ENCODE measurements around the gene HMGCR. TPM values are rescaled to one million over a fixed set of nuclear protein-coding genes. Genes with fewer than 3 reads are reported as not detected.

Gene HMGCR
- total RNA-seq, 1 experiment from 2014 or later, result 178 TPM

- Mint-ChIP-seq H3K27ac (no peak overlapping the region; a peak in 5 of 7 replicates), H3K4me3 (no peak overlapping the region), H3K9me3 (peaks cover 0 to 9% of the 10 kb centered on the region in 2 experiments; a peak in 2 of 5 replicates), H3K4me1 (peaks cover 30 to 33% of the 10 kb centered on the region in 2 experiments), H3K36me3 (ENCODE audit: insufficient read depth in 1 of 3, low read depth in 3 of 3) (peaks cover 18 to 21% (median 19%) of the 10 kb centered on the region in 3 experiments), H3K27me3 (ENCODE audit: low read depth) (no peaks in the 10 kb centered on the region)
- H3K79me2 ChIP-seq (ENCODE audit: insufficient read depth, low read length), result peaks cover 48% of the 10 kb centered on the region
- no peak overlapping the region for H3K27ac ChIP-seq (ENCODE audit: insufficient read length, low read depth, low read length)
- no peak overlapping the region for H4K91ac ChIP-seq (ENCODE audit: insufficient read length, low read depth, low read length)
- no peaks in the 10 kb centered on the region for H4K20me1 ChIP-seq (ENCODE audit: control insufficient read depth, insufficient read depth, insufficient read length)
- no peak overlapping the region for H4K5ac ChIP-seq (ENCODE audit: insufficient read length, low read depth, low read length)
- no peak for DNase-seq
- no peak overlapping the region for H3K56ac ChIP-seq (ENCODE audit: insufficient read length, low read depth, low read length)
- no peaks in the 10 kb centered on the region; the same call in 1 of the 2 replicates for H3K4me1 ChIP-seq (ENCODE audit: insufficient read depth, low read length)
- no peaks in the 10 kb centered on the region for H3K27me3 ChIP-seq (ENCODE audit: insufficient read depth, low read length)
- no peak overlapping the region for H2BK120ac ChIP-seq (ENCODE audit: low read depth, low read length, poor library complexity, severe bottlenecking)
- no peak overlapping the region for H2BK5ac ChIP-seq (ENCODE audit: insufficient read length, low read length)
- no peak overlapping the region for H3K4ac ChIP-seq (ENCODE audit: low read depth, low read length)
- no peak overlapping the region for H2BK20ac ChIP-seq (ENCODE audit: low read depth, low read length, poor library complexity, severe bottlenecking)
- peak overlapping the region; percentile 30; the same call in 1 of the 2 replicates for H3K14ac ChIP-seq (ENCODE audit: insufficient read depth, low read length)
- peaks cover 3% of the 10 kb centered on the region for H3K23me2 ChIP-seq (ENCODE audit: insufficient read length, low read depth, low read length, poor library complexity, severe bottlenecking)
- no peaks in the 10 kb centered on the region for H3K9me3 ChIP-seq (ENCODE audit: control insufficient read depth, low read depth, low read length)
- no peaks in the 10 kb centered on the region for H3K79me1 ChIP-seq (ENCODE audit: insufficient read depth, low read depth, low read length, poor library complexity, severe bottlenecking)
- H3T11ph ChIP-seq (ENCODE audit: low read length), result no peak overlapping the region
- no peak overlapping the region for H2BK12ac ChIP-seq (ENCODE audit: insufficient read length, low read depth, low read length)
- peak overlapping the region; percentile 96 for H3K4me2 ChIP-seq (ENCODE audit: insufficient read depth, insufficient read length, low read length)
- no peak overlapping the region for H2AFZ ChIP-seq (ENCODE audit: low read length)
- no CpG with 5 or more reads among the region's 50 CpGs for WGBS (ENCODE audit: extremely low coverage, insufficient read length, low lambda C conversion rate)
- no peak overlapping the region for H2AK5ac ChIP-seq (ENCODE audit: insufficient read length, low read length)
- no peak overlapping the region for H3K23ac ChIP-seq (ENCODE audit: insufficient read length, low read depth, low read length)
- peak overlapping the region; percentile 97 for H3K9ac ChIP-seq (ENCODE audit: extremely low read depth, insufficient read length, low read length)
- no peak overlapping the region for H2BK15ac ChIP-seq (ENCODE audit: low read depth, low read length)
- H4K8ac ChIP-seq (replicated peaks; ENCODE audit: insufficient read length, low read depth, low read length), result no peak overlapping the region
- H3K18ac ChIP-seq (ENCODE audit: insufficient read length, low read depth, low read length), result peak overlapping the region; percentile 23
- TF ChIP-seq, protein P1, sequence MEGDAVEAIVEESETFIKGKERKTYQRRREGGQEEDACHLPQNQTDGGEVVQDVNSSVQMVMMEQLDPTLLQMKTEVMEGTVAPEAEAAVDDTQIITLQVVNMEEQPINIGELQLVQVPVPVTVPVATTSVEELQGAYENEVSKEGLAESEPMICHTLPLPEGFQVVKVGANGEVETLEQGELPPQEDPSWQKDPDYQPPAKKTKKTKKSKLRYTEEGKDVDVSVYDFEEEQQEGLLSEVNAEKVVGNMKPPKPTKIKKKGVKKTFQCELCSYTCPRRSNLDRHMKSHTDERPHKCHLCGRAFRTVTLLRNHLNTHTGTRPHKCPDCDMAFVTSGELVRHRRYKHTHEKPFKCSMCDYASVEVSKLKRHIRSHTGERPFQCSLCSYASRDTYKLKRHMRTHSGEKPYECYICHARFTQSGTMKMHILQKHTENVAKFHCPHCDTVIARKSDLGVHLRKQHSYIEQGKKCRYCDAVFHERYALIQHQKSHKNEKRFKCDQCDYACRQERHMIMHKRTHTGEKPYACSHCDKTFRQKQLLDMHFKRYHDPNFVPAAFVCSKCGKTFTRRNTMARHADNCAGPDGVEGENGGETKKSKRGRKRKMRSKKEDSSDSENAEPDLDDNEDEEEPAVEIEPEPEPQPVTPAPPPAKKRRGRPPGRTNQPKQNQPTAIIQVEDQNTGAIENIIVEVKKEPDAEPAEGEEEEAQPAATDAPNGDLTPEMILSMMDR (conservative IDR thresholded peaks at IDR 0.05), result no peak
Observed at GRCh38 chr5:75337366-75338021, 474 bp downstream of the HMGCR start.
